Kidney (tissue), 14 donors: ENCODE data around the gene TTLL11. TPM values are rescaled to one million over a fixed set of nuclear protein-coding genes. Genes with fewer than 3 reads are reported as not detected.

Experiments
- DNase-seq, 5 donors: peaks; one replicate each; pipeline ENCODE4 v3.0.0-alpha.2; 2013 to 2020
- FAIRE-seq: peaks from 2 replicates; lab custom pipeline; 2012; peaks lifted over from hg19 to GRCh38; lab: Jason Lieb, UNC
- H3K27ac ChIP-seq, 2 donors: one replicate each; pipeline ENCODE4 v1.7.0; 2013; ENCODE audit warnings: low read depth in 2 of 2, low read length in 2 of 2, inconsistent platforms in 1 of 2
- H3K27me3 ChIP-seq: one replicate; pipeline ENCODE4 v1.7.1; 2013; ENCODE audit warnings: low read length, inconsistent platforms; ENCODE audit not compliant: control insufficient read depth, insufficient read depth
- H3K36me3 ChIP-seq, 3 donors: one replicate each; pipeline versions ENCODE4 v1.7.0 to v1.7.1; 2013; ENCODE audit warnings: low read length in 3 of 3, control low read depth in 1 of 3, inconsistent platforms in 1 of 3; ENCODE audit not compliant: insufficient read depth in 3 of 3, control insufficient read depth in 2 of 3
- H3K4me1 ChIP-seq, 3 donors: one replicate each; pipeline versions ENCODE4 v1.7.0 to v1.7.1; 2013; ENCODE audit warnings: low read length in 3 of 3, inconsistent platforms in 1 of 3, low read depth in 1 of 3; ENCODE audit not compliant: control insufficient read depth in 2 of 3, insufficient read depth in 2 of 3
- H3K4me3 ChIP-seq, 3 donors: one replicate each; pipeline versions ENCODE4 v1.7.0 to v1.8.1; 2013; ENCODE audit warnings: low read length in 3 of 3, control low read depth in 1 of 3, inconsistent platforms in 1 of 3
- H3K9ac ChIP-seq, 3 donors: one replicate each; pipeline versions ENCODE4 v1.7.0 to v1.7.1; 2013; ENCODE audit warnings: low read length in 3 of 3, control low read depth in 1 of 3, inconsistent platforms in 1 of 3
- H3K9me3 ChIP-seq, 3 donors: one replicate each; pipeline versions ENCODE4 v1.7.0 to v1.7.1; 2013; ENCODE audit warnings: low read length in 3 of 3, control low read depth in 1 of 3, inconsistent platforms in 1 of 3; ENCODE audit not compliant: control insufficient read depth in 2 of 3, insufficient read depth in 1 of 3
- CTCF ChIP-seq: IDR thresholded peaks from 3 replicates; pipeline ENCODE4 v1.5.1; 2012; ENCODE audit warnings: mild to moderate bottlenecking, moderate library complexity, borderline replicate concordance; ENCODE audit not compliant: insufficient read depth; ENCODE audit errors: extremely low read depth
- intact Hi-C: fragments of 100-400 bp; cut with DNase I; formaldehyde crosslinking; loops from one replicate; pipeline ENCODE4 v1.11.1; 2022
- polyA plus RNA-seq: library from polyadenylated mRNA; stranded (reverse); fragments of 350-450 nt; fragmentation: Illumina TruSeq; extraction: RNeasy Lipid Tissue Mini Kit (QIAGEN cat#74804); gene quantifications from one replicate; pipeline ENCODE4 v1.2.3, GENCODE V29; 2014; ENCODE audit warnings: low read depth, low replicate concordance; ENCODE audit not compliant: insufficient read depth
- total RNA-seq: library from RNA; stranded (reverse); fragmentation: NEBNext Ultra II Directional; extraction: Animal tissue kit (Norgen Biotek cat#: 25700); gene quantifications from one replicate; pipeline ENCODE4 v1.2.1, GENCODE V29; 2021
- donor health status: control.
- donor health status: control.
- donor health status: control.
- donor health status: control.
- donor health status: control.
- donor health status: DM: yes; HTN: yes; CAD: no.
- donor health status: Normal renal cell carcinoma (clear cell type).

The TTLL11 gene
- total and polyA plus RNA-seq, 2 donors from 2014 or later = 2.3 to 10.0 TPM

GRCh38 chr9:122078557-122078956 is 14.6 kb downstream of the TTLL11 start:
- Histone ChIP-seq H3K27me3 (no peaks in the 10 kb centered on the region), H3K27ac (no peak overlapping the region), H3K9me3 (no peaks in the 10 kb centered on the region), H3K36me3 (no peaks in the 10 kb centered on the region), H3K4me1 (no peaks in the 10 kb centered on the region), H3K9ac (no peak overlapping the region), H3K4me3 (no peak overlapping the region)
- no peak for FAIRE-seq
- no peak for TF ChIP-seq CTCF
- intact Hi-C loops = no loop called here
- DNase-seq = no peak

GRCh38 chr9:122076773-122077172 is 16.3 kb downstream of the TTLL11 start:
- no peak for TF ChIP-seq CTCF
- FAIRE-seq = no peak
- no peak overlapping the region for H3K4me3 ChIP-seq
- intact Hi-C loops = no loop called here
- no peaks in the 10 kb centered on the region for H3K36me3 ChIP-seq
- H3K9ac ChIP-seq = no peak overlapping the region
- H3K4me1 ChIP-seq = no peaks in the 10 kb centered on the region
- DNase-seq = no peak
- H3K27ac ChIP-seq = no peak overlapping the region
- H3K27me3 ChIP-seq = no peaks in the 10 kb centered on the region
- no peaks in the 10 kb centered on the region for H3K9me3 ChIP-seq

GRCh38 chr9:122076117-122076516 is 17.0 kb downstream of the TTLL11 start:
- no peak overlapping the region for H3K27ac ChIP-seq
- DNase-seq (no peak), FAIRE-seq (no peak)
- no peaks in the 10 kb centered on the region for H3K9me3 ChIP-seq
- no peaks in the 10 kb centered on the region for H3K4me1 ChIP-seq
- no peaks in the 10 kb centered on the region for H3K27me3 ChIP-seq
- H3K36me3 ChIP-seq = no peaks in the 10 kb centered on the region
- no peak for TF ChIP-seq CTCF
- H3K4me3 ChIP-seq = no peak overlapping the region
- no peak overlapping the region for H3K9ac ChIP-seq
- intact Hi-C loops = no loop called here
